ENCODE results near the gene MEN1. TPM values are rescaled to one million over a fixed set of nuclear protein-coding genes. Genes with fewer than 3 reads are reported as not detected.
"Not testable (repeated sequence)": the region's sequence is repeated elsewhere in the genome, so short reads cannot be mapped to it uniquely, and the experiment has no call there.

Gene MEN1
- total RNA-seq, 1 experiment from 2014 or later: 29.2 TPM

DNA sequence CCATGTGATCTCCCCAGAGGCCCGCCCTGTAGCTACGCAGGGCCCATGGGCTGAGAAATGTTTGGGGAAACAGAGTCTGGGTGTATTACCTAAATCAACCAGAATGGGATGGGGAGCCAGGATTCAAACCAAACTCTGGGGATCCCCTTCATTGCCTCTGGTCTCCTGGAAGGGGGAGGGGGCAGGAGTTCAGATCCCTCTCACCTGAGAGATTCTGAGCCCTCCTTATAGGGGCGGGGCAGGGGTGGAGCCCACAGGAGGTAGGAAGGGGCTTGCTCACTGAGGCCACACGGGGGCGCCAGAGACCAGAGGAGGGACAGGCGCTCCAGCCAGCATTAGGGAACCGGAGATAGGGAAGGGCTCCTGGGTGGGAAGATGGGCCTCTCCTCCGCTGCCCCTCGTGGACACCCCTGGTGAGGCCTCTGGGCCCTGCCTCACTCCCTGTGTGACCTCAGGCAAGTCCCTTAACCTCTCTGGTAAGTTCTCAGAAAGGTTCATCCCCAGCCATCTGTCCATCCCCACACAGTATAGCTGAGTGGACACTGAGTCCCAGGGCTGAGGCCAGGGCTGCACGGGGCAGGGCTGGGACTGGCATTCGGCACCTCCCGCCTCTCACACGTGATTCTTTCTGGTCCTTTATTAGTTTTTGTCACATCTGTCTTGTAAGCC is 36.8 kb upstream of the MEN1 start:
- Mint-ChIP-seq H3K27ac (ENCODE audit: low read depth, unreplicated experiment) (no peak overlapping the region), H3K36me3 (ENCODE audit: insufficient read depth, unreplicated experiment) (peaks cover 6% of the 10 kb centered on the region), H3K9me3 (ENCODE audit: unreplicated experiment) (no peaks in the 10 kb centered on the region), H3K4me3 (ENCODE audit: unreplicated experiment) (no peak overlapping the region), H3K27me3 (ENCODE audit: insufficient read depth, unreplicated experiment) (no peaks in the 10 kb centered on the region), H3K4me1 (ENCODE audit: insufficient read depth, unreplicated experiment) (peaks cover 33% of the 10 kb centered on the region)
- CTCF ChIA-PET: interaction anchor here (0.6 to 15.7 kb wide), 31 partner anchors 9 to 274 kb away, joined by 3 to 286 read pairs (median 5); partner anchors contain the start of genes ARL2, BATF2, EHD1 and FAU
- POLR2A ChIA-PET: interaction anchor here (0.6 to 2.3 kb wide), 12 partner anchors 9 to 482 kb away, joined by 3 to 22 read pairs (median 7); partner anchors contain the start of genes ATG2A, BATF2, EHD1 and SF1
- intact Hi-C loops (cut with micrococcal nuclease): loop anchor here (1.0 kb wide), 6 partner anchors 31 to 270 kb away; partner anchors contain the start of genes ARL2, ATG2A, EHD1 and ZNHIT2
- no TSS peak for BruUV-seq (replicated peaks)
- DNase-seq (ENCODE audit: unreplicated experiment): peak; percentile 94
- TF ChIP-seq, protein P1, sequence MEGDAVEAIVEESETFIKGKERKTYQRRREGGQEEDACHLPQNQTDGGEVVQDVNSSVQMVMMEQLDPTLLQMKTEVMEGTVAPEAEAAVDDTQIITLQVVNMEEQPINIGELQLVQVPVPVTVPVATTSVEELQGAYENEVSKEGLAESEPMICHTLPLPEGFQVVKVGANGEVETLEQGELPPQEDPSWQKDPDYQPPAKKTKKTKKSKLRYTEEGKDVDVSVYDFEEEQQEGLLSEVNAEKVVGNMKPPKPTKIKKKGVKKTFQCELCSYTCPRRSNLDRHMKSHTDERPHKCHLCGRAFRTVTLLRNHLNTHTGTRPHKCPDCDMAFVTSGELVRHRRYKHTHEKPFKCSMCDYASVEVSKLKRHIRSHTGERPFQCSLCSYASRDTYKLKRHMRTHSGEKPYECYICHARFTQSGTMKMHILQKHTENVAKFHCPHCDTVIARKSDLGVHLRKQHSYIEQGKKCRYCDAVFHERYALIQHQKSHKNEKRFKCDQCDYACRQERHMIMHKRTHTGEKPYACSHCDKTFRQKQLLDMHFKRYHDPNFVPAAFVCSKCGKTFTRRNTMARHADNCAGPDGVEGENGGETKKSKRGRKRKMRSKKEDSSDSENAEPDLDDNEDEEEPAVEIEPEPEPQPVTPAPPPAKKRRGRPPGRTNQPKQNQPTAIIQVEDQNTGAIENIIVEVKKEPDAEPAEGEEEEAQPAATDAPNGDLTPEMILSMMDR (IDR thresholded peaks at IDR 0.05; ENCODE audit: unreplicated experiment): peak; percentile 98

DNA sequence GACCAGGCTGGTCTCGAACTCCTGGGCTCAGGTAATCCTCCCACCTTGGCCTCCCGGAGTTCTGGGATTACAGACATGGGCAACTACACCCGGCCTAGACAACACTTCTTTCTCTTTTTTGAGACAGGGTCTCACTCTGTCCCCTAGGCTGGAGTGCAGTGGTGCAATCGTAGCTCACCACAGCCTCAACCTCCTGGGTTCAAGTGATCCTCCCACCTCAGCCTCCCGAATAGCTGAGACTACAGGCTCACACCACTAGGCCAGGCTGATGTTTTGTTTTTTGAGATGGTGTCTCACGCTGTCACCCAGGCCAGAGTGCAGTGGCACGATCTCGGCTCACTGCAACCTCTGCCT is 35.4 kb upstream of the MEN1 start:
- not testable (repeated sequence) for H3K4me3 Mint-ChIP-seq (ENCODE audit: unreplicated experiment); H3K27me3 Mint-ChIP-seq (ENCODE audit: insufficient read depth, unreplicated experiment); H3K9me3 Mint-ChIP-seq (ENCODE audit: unreplicated experiment); BruUV-seq (replicated peaks); H3K27ac Mint-ChIP-seq (ENCODE audit: low read depth, unreplicated experiment); DNase-seq (ENCODE audit: unreplicated experiment)
- Mint-ChIP-seq H3K4me1 (ENCODE audit: insufficient read depth, unreplicated experiment) (peaks cover 33% of the 10 kb centered on the region), H3K36me3 (ENCODE audit: insufficient read depth, unreplicated experiment) (peaks cover 16% of the 10 kb centered on the region)
- ChIA-PET POLR2A (interaction anchor here (0.8 to 2.2 kb wide), 8 partner anchors 9 to 276 kb away, joined by 3 to 14 read pairs (median 4); partner anchors contain the start of genes EHD1, FAU and MRPL49), CTCF (interaction anchor here (0.6 to 15.7 kb wide), 13 partner anchors 11 to 272 kb away, joined by 3 to 286 read pairs (median 5); partner anchors contain the start of genes ARL2, EHD1, MAP4K2 and SAC3D1)
- intact Hi-C loops (cut with micrococcal nuclease): loop anchor here (2.0 kb wide), 1 partner anchor 43 kb away; the partner anchor contains the start of gene MAP4K2

DNA sequence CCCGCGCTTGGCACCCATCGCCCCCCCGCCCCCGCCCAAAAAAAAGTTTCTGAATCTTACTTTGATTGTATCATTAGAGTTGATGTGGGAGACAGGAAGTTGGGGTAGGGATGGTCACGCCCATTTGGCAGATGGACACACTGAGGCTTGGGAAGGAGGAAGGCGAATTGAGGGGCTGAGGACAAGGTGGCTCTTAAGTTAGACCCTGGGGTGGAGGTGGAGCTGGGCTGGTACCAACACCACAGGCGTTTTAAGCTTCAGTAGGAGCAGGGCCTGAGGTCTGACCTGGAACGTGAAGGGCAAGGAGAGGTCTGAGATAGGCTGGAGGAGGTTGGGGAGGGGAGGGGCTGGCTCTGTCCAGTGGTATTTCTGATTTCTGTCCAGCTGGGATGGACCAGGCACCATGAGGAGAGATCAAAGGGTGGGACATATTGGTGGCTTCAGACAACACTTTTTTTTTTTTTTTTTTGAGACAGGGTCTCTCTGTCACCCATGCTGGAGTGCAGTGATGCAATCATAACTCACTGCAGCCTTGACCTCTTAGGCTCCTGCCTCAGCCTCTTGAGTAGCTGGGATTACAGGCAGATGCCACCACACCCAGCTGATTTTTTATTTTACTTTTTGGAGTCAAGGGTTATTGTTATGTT is 34.9 kb upstream of the MEN1 start:
- BruUV-seq (replicated peaks): no TSS peak
- intact Hi-C loops (cut with micrococcal nuclease): loop anchor here (2.0 kb wide), 1 partner anchor 42 kb away; the partner anchor contains the start of gene MAP4K2
- TF ChIP-seq, protein P1 (IDR thresholded peaks at IDR 0.05; ENCODE audit: unreplicated experiment): no peak
- Mint-ChIP-seq H3K4me3 (ENCODE audit: unreplicated experiment) (peak overlapping the region; percentile 77), H3K36me3 (ENCODE audit: insufficient read depth, unreplicated experiment) (peaks cover 16% of the 10 kb centered on the region), H3K9me3 (ENCODE audit: unreplicated experiment) (no peaks in the 10 kb centered on the region), H3K27me3 (ENCODE audit: insufficient read depth, unreplicated experiment) (no peaks in the 10 kb centered on the region), H3K27ac (ENCODE audit: low read depth, unreplicated experiment) (no peak overlapping the region), H3K4me1 (ENCODE audit: insufficient read depth, unreplicated experiment) (peaks cover 33% of the 10 kb centered on the region)
- CTCF ChIA-PET: interaction anchor here (0.6 to 15.7 kb wide), 15 partner anchors 11 to 273 kb away, joined by 3 to 286 read pairs (median 5); partner anchors contain the start of genes ARL2, EHD1, MAP4K2 and SAC3D1
- no peak for DNase-seq (ENCODE audit: unreplicated experiment)
- POLR2A ChIA-PET: interaction anchor here (0.6 to 2.4 kb wide), 11 partner anchors 10 to 277 kb away, joined by 3 to 14 read pairs (median 4); partner anchors contain the start of genes EHD1, FAU, MRPL49 and SF1

DNA sequence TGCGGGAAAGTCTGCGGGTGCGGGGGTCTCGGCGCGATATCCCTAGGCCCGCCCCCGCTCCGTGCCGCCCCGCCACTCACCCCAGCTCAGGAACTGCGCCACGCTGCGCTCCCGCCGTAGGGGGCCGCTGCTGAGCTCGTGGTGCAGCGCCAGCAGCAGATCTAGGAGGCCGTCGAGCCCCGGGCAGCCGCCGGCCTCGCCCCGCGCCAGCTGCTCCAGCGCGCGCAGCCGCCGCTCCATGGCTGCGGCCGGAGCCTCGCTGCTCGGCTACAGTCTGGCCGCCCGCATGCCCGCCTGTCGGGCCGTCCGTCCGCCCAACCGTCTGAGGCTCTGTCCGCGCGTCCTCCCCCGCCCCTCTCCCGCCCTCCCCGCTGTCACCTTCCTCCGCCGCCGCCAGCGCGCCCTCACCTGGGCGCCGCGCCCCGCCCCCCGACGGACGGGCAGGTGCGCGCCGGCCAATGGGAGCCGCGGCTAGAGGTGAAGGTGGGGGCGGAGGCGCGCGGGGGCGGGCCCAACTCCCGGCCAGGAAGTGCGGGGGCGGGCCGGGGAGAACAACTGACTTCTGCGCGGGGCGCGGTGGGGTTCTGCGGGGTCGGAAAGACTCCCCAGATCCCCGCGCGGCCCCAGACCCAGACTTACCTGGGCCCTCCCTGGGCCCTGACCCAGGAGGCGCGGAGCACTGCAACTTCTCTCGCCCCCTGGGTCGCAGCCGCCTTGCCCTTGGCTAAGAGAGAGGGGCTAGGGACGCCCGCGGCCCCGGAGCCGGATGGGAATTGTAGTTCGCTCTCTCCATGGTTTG is 34.2 kb upstream of the MEN1 start, which contains the start of gene CDC42BPG:
Gene CDC42BPG (minus strand): TSS at position 324 of the 799 bp plus-strand sequence. CDS start 84 bp downstream, at position 240.
- TF ChIP-seq, protein P1 (IDR thresholded peaks at IDR 0.05; ENCODE audit: unreplicated experiment): peak; percentile 64
- H3K9me3 Mint-ChIP-seq (ENCODE audit: unreplicated experiment): no peaks in the 10 kb centered on the region
- H3K4me1 Mint-ChIP-seq (ENCODE audit: insufficient read depth, unreplicated experiment): peaks cover 33% of the 10 kb centered on the region
- DNase-seq (ENCODE audit: unreplicated experiment): peak; percentile 81
- POLR2A ChIA-PET: interaction anchor here (0.6 to 2.4 kb wide), 18 partner anchors 10 to 337 kb away, joined by 3 to 21 read pairs (median 5); partner anchors contain the start of genes CAPN1, EHD1, SF1 and SYVN1
- H3K27ac Mint-ChIP-seq (ENCODE audit: low read depth, unreplicated experiment): peak within 1 kb of the TSS; percentile 29
- intact Hi-C loops (cut with micrococcal nuclease): loop anchor here (2.0 kb wide), 1 partner anchor 42 kb away; the partner anchor contains the start of gene MAP4K2
- BruUV-seq (replicated peaks): no TSS peak
- peak within 1 kb of the TSS; percentile 77 for H3K4me3 Mint-ChIP-seq (ENCODE audit: unreplicated experiment)
- H3K27me3 Mint-ChIP-seq (ENCODE audit: insufficient read depth, unreplicated experiment): no peaks in the 10 kb centered on the region
- peaks cover 20% of the 10 kb centered on the region for H3K36me3 Mint-ChIP-seq (ENCODE audit: insufficient read depth, unreplicated experiment)
- CTCF ChIA-PET: interaction anchor here (0.5 to 15.7 kb wide), 15 partner anchors 9 to 516 kb away, joined by 3 to 286 read pairs (median 5); partner anchors contain the start of genes ARL2, EHD1 and ZNHIT2
